ENCODE measurements around the gene AJM1.
"Not testable (repeated sequence)": the region's sequence is repeated elsewhere in the genome, so short reads cannot be mapped to it uniquely, and the experiment has no call there.

AJM1 gene

GRCh38 chr9:136824496-136825225 is 17.6 kb upstream of the AJM1 start:
- ATAC-seq, result no peak
- peaks cover 4% of the 10 kb centered on the region for H3K4me1 Mint-ChIP-seq

DNA sequence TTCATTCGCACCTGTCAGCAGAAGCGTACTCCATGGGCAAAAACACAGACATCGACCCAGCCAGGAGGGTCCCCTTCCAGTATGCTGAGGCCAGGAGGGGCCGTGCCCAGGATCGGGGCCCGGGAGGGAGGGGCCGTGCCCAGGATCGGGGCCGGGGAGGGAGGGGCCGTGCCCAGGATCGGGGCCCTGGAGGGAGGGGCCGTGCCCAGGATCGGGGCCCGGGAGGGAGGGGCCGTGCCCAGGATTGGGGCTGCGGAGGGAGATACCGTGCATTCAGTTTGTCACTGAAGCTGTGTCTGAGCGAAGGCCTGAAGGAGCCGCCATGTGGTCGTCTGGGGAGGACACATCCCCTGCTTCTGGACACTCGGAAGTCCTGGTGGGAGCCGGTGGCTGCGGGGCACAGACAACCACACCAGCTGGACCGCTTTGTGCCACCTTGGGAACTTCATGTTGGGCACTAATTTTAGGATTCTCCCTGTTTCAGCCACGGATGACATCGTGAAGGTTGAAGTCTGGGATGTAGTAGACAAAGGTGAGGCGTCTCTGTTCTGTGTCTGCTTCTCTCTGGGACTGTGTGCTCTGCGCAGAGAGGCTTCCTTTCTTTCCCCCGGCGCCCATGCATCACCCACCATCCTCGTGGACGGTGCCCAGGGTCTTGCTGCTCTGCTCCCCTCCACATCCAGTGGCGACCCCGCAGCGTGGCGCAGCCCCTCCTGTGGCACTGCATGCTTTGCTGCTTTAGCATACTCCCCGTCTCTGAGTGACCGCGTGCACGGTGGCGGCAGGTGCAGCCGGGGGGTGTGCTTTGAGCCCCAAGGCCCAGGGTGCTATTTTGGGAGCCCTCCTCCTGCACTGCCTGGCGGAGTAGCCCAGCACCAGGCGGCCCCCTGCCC is 16.7 kb upstream of the AJM1 start:
- Mint-ChIP-seq H3K9me3 (no peaks in the 10 kb centered on the region), H3K4me1 (peaks cover 4% of the 10 kb centered on the region), H3K27me3 (no peaks in the 10 kb centered on the region), H3K27ac (no peak overlapping the region), H3K36me3 (ENCODE audit: low read depth) (peaks cover 9% of the 10 kb centered on the region), H3K4me3 (no peak overlapping the region)
- no peak for ATAC-seq
- no peak for DNase-seq

More at GRCh38 chr9:136824496-136825225, 17.6 kb upstream of the AJM1 start:
- H3K27ac Mint-ChIP-seq, result no peak overlapping the region
- no peaks in the 10 kb centered on the region for H3K27me3 Mint-ChIP-seq
- H3K4me3 Mint-ChIP-seq, result no peak overlapping the region
- no peak for DNase-seq
- no peaks in the 10 kb centered on the region for H3K9me3 Mint-ChIP-seq
- H3K36me3 Mint-ChIP-seq (ENCODE audit: low read depth), result peaks cover 9% of the 10 kb centered on the region

DNA sequence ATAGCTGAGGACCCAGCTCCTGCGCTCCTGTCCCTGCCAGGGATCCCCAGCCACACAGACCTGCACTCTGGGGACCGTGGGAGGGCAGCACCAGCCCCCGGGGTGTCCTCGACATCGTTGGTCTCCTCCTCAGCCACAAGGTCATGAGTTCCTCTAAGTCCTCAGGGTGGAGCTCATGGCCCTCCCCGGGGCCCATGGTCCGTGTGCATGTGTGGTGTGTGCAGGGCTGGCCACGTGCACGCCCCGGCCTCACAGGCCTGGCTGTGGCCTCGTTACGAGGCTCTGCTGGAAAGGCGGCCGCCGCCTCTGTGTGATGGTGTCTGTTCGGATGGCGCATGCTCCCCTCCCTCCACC is 16.1 kb upstream of the AJM1 start:
- Mint-ChIP-seq H3K27me3 (no peaks in the 10 kb centered on the region), H3K4me3 (no peak overlapping the region)
- no peak for DNase-seq

GRCh38 chr9:136826703-136827582 is 15.3 kb upstream of the AJM1 start:
- ATAC-seq, result no peak
- no peaks in the 10 kb centered on the region for H3K27me3 Mint-ChIP-seq
- H3K4me3 Mint-ChIP-seq, result no peak overlapping the region
- no peak for DNase-seq
- H3K36me3 Mint-ChIP-seq (ENCODE audit: low read depth), result peaks cover 5% of the 10 kb centered on the region
- no peaks in the 10 kb centered on the region for H3K9me3 Mint-ChIP-seq
- no peak overlapping the region for H3K27ac Mint-ChIP-seq
- H3K4me1 Mint-ChIP-seq, result no peaks in the 10 kb centered on the region

More for the DNA sequence above, 16.1 kb upstream of the AJM1 start:
- Mint-ChIP-seq H3K4me1 (no peaks in the 10 kb centered on the region), H3K36me3 (ENCODE audit: low read depth) (peaks cover 5% of the 10 kb centered on the region), H3K9me3 (no peaks in the 10 kb centered on the region), H3K27ac (no peak overlapping the region)
- ATAC-seq, result no peak

DNA sequence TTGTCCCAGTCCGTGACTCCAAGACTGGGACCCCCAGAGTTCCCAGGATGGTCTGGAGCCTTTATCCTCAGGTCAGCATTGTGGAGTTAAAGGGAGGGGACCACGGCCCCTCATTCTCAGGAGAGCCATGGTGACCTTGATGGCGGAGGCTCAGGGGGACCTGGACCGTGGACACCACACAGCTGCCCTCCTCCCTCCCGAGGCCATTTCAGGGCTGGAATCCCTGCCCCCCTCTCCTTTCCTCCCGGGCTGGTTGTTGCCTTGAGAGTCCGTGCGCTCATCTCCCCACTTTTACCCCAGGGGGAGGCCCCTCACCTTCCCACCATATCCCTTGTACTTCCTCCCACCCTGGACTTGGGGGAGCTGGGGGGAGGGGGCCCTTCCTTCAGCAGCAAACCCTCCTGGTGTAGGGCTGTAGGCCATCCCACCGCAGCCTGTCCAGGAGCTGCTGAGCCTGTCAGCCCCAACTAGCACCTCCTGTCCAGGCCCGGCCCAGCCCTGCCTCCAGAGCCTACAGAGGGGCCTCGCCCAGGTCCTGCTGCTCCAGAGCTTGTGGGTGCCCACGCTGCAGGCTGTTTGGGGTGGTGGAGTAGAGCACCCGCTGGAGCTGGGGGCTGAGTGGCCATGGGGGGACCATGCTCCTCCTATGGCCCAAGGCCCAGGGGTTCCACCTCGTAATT is 14.3 kb upstream of the AJM1 start:
- H3K36me3 Mint-ChIP-seq (ENCODE audit: low read depth), result peaks cover 5% of the 10 kb centered on the region

GRCh38 chr9:136828474-136829140 is 13.7 kb upstream of the AJM1 start:
- no peak overlapping the region for H3K27ac Mint-ChIP-seq
- no peaks in the 10 kb centered on the region for H3K4me1 Mint-ChIP-seq
- no peaks in the 10 kb centered on the region for H3K27me3 Mint-ChIP-seq
- no peak overlapping the region for H3K4me3 Mint-ChIP-seq
- DNase-seq (no peak), ATAC-seq (no peak)
- no peaks in the 10 kb centered on the region for H3K9me3 Mint-ChIP-seq
- H3K36me3 Mint-ChIP-seq (ENCODE audit: low read depth), result peaks cover 5% of the 10 kb centered on the region

More for the DNA sequence above, 14.3 kb upstream of the AJM1 start:
- DNase-seq (no peak), ATAC-seq (no peak)
- Mint-ChIP-seq H3K27me3 (no peaks in the 10 kb centered on the region), H3K4me1 (no peaks in the 10 kb centered on the region), H3K9me3 (no peaks in the 10 kb centered on the region), H3K27ac (no peak overlapping the region), H3K4me3 (no peak overlapping the region)

- DNase-seq (no peak), ATAC-seq (no peak)
- H3K4me3 Mint-ChIP-seq, result no peak overlapping the region
- H3K4me1 Mint-ChIP-seq, result no peaks in the 10 kb centered on the region
- no peaks in the 10 kb centered on the region for H3K27me3 Mint-ChIP-seq
- no peak overlapping the region for H3K27ac Mint-ChIP-seq
- peaks cover 4% of the 10 kb centered on the region for H3K36me3 Mint-ChIP-seq (ENCODE audit: low read depth)
- H3K9me3 Mint-ChIP-seq, result no peaks in the 10 kb centered on the region
Observed at GRCh38 chr9:136829412-136829811, 12.9 kb upstream of the AJM1 start.

- no peak for DNase-seq
- Mint-ChIP-seq H3K27me3 (no peaks in the 10 kb centered on the region), H3K4me1 (no peaks in the 10 kb centered on the region), H3K4me3 (no peak overlapping the region), H3K36me3 (ENCODE audit: low read depth) (peaks cover 4% of the 10 kb centered on the region), H3K27ac (no peak overlapping the region), H3K9me3 (no peaks in the 10 kb centered on the region)
- ATAC-seq, result no peak
Observed at GRCh38 chr9:136829981-136830885, 12.0 kb upstream of the AJM1 start.

DNA sequence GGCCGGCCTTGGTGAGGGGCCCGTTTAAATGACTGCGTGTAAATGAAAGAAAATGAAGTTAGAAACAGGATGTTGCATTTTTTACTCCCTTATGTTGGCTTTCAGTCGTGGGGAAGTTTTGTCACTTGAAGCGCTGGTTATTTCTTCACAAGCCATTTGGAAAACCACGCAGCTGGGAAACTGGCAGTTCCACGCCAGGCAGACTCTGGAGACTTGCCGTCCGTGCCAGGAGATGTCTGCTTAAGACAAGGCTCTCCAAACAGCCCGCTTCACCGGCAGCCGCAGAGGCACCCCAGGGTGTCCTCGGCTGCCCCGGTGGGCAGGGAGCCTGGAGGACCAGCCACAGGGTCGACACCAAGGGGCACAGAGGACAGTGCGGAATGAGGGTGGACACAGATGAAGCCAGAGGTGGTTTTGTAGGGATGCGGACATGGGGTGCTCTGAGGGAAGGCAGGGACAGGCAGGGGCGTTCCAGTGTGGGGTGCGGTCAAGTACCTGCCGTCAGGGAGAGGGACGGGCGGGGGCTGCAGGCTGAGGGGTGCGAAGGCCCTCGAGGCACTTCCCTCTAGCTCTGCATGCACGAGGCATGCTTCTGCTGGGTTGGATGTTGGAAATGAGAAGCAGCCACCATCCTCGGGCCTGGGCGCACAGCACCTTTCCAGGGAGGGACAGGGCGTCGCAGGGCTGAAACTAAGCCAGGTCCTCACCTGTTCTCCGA is 11.1 kb upstream of the AJM1 start:
- H3K4me1 Mint-ChIP-seq, result no peaks in the 10 kb centered on the region
- no peak overlapping the region for H3K27ac Mint-ChIP-seq
- ATAC-seq, result no peak
- H3K36me3 Mint-ChIP-seq (ENCODE audit: low read depth), result peaks cover 4% of the 10 kb centered on the region
- no peaks in the 10 kb centered on the region for H3K9me3 Mint-ChIP-seq
- no peaks in the 10 kb centered on the region for H3K27me3 Mint-ChIP-seq
- DNase-seq, result no peak
- H3K4me3 Mint-ChIP-seq, result no peak overlapping the region

DNA sequence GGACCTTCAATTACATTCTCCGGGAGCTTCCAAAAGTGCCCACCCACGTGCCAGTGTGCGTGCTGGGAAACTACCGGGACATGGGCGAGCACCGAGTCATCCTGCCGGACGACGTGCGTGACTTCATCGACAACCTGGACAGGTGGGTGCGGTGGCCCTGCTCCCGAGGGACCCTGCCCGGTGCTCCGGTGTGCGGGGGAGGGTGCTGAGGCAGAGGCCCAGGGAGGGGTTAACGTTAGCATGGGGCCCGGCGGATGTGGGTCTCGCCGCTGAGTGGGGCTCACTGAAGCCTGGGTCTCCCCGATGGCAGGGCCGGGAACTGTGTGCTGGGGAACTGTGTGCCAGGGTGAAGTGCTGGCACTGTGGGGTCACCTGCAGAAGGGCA is 10.6 kb upstream of the AJM1 start:
- Mint-ChIP-seq H3K27me3 (no peaks in the 10 kb centered on the region), H3K27ac (no peak overlapping the region), H3K9me3 (no peaks in the 10 kb centered on the region), H3K36me3 (ENCODE audit: low read depth) (peaks cover 4% of the 10 kb centered on the region), H3K4me3 (no peak overlapping the region), H3K4me1 (no peaks in the 10 kb centered on the region)
- ATAC-seq, result no peak
- DNase-seq, result no peak

- DNase-seq, result no peak
- no peak for ATAC-seq
- no peaks in the 10 kb centered on the region for H3K9me3 Mint-ChIP-seq
- H3K4me1 Mint-ChIP-seq, result no peaks in the 10 kb centered on the region
- H3K27me3 Mint-ChIP-seq, result no peaks in the 10 kb centered on the region
- H3K4me3 Mint-ChIP-seq, result no peak overlapping the region
- H3K36me3 Mint-ChIP-seq (ENCODE audit: low read depth), result peaks cover 4% of the 10 kb centered on the region
- H3K27ac Mint-ChIP-seq, result no peak overlapping the region
Observed at GRCh38 chr9:136832581-136832980, 9.7 kb upstream of the AJM1 start.

DNA sequence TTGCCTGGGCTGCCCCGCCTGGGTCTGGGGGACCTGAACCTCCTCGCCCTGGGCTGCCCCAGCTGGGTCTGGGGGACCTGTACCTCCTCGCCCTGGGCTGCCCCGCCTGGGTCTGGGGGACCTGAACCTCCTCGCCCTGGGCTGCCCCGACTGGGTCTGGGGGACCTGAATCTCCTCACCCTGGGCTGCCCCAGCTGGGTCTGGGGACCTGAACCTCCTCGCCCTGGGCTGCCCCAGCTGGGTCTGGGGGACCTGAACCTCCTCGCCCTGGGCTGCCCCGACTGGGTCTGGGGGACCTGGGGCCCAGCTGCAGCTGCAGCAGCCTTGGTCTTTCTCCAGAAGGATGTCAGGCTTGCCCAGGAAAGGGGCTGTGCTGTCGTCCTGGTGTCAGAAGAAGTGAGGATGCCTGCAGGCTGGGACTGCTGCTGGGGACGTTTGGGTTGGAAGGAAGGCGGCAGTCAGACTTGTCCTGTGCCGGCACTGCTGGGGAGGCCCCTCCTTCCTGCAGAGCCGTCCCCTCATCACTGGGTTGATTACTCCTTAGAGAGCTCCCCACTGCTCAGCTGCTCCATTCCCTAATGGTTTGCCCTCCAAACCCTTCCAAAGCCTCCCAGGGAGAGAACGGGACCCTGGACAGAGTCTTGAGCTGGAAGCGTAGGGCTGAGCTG is 8.8 kb upstream of the AJM1 start:
- not testable (repeated sequence) for H3K36me3 Mint-ChIP-seq (ENCODE audit: low read depth); H3K4me3 Mint-ChIP-seq; H3K27ac Mint-ChIP-seq; H3K9me3 Mint-ChIP-seq; ATAC-seq; H3K27me3 Mint-ChIP-seq; DNase-seq; H3K4me1 Mint-ChIP-seq

All from activated naive CD8-positive, alpha-beta T cell treated with anti-CD3 and anti-CD28 coated beads, Interleukin-2, amount 50 U/mL, for 24 hours (primary cell).